ENCODE data around the gene VEGFC.

VEGFC gene

GRCh38 chr4:176729489-176729888, 63.2 kb downstream of the VEGFC start:
- Histone ChIP-seq H3K4me2 (ENCODE audit: low read depth, low read length, poor library complexity, severe bottlenecking) (no peak overlapping the region), H3K4me3 (ENCODE audit: low read length, poor library complexity, severe bottlenecking) (no peak overlapping the region), H3K79me2 (ENCODE audit: insufficient read depth, low read length) (no peaks in the 10 kb centered on the region), H3K36me3 (ENCODE audit: insufficient read depth, low read length) (no peaks in the 10 kb centered on the region), H4K20me1 (ENCODE audit: insufficient read depth, low read length, poor library complexity, severe bottlenecking) (no peaks in the 10 kb centered on the region), H2AFZ (ENCODE audit: low read length) (no peak overlapping the region), H3K9me3 (ENCODE audit: insufficient read depth, low read depth, low read length) (no peaks in the 10 kb centered on the region), H3F3A (ENCODE audit: low read depth) (no peaks in the 10 kb centered on the region), H3K9me2 (replicated peaks; ENCODE audit: low read depth, low read length) (no peaks in the 10 kb centered on the region), H3K4me1 (ENCODE audit: insufficient read depth, low read length, poor library complexity, severe bottlenecking) (no peaks in the 10 kb centered on the region), H3K9ac (ENCODE audit: low read depth, low read length, poor library complexity, severe bottlenecking) (no peak overlapping the region), H3K27me3 (ENCODE audit: insufficient read depth, low read length, poor library complexity, severe bottlenecking) (no peaks in the 10 kb centered on the region)
- no peak for TF ChIP-seq EZH2phosphoT487 (IDR thresholded peaks at IDR 0.05; ENCODE audit: borderline replicate concordance)
- no peak for TF ChIP-seq CTCF (conservative IDR thresholded peaks at IDR 0.05; ENCODE audit: low read length)

GRCh38 chr4:176726803-176727202, 65.9 kb downstream of the VEGFC start:
- H3K9me3 ChIP-seq (ENCODE audit: insufficient read depth, low read depth, low read length), result no peaks in the 10 kb centered on the region
- H3K4me1 ChIP-seq (ENCODE audit: insufficient read depth, low read length, poor library complexity, severe bottlenecking), result no peaks in the 10 kb centered on the region
- no peaks in the 10 kb centered on the region for H3K27me3 ChIP-seq (ENCODE audit: insufficient read depth, low read length, poor library complexity, severe bottlenecking)
- no peaks in the 10 kb centered on the region for H3K36me3 ChIP-seq (ENCODE audit: insufficient read depth, low read length)
- H3F3A ChIP-seq (ENCODE audit: low read depth), result no peaks in the 10 kb centered on the region
- TF ChIP-seq CTCF (conservative IDR thresholded peaks at IDR 0.05; ENCODE audit: low read length) (no peak), EZH2phosphoT487 (IDR thresholded peaks at IDR 0.05; ENCODE audit: borderline replicate concordance) (no peak)
- no peaks in the 10 kb centered on the region for H3K79me2 ChIP-seq (ENCODE audit: insufficient read depth, low read length)
- H3K9me2 ChIP-seq (replicated peaks; ENCODE audit: low read depth, low read length), result no peaks in the 10 kb centered on the region
- H2AFZ ChIP-seq (ENCODE audit: low read length), result no peak overlapping the region
- no peak overlapping the region for H3K9ac ChIP-seq (ENCODE audit: low read depth, low read length, poor library complexity, severe bottlenecking)
- H4K20me1 ChIP-seq (ENCODE audit: insufficient read depth, low read length, poor library complexity, severe bottlenecking), result no peaks in the 10 kb centered on the region
- H3K4me3 ChIP-seq (ENCODE audit: low read length, poor library complexity, severe bottlenecking), result no peak overlapping the region
- H3K4me2 ChIP-seq (ENCODE audit: low read depth, low read length, poor library complexity, severe bottlenecking), result no peak overlapping the region

- Histone ChIP-seq H3K36me3 (ENCODE audit: insufficient read depth, low read length) (no peaks in the 10 kb centered on the region), H2AFZ (ENCODE audit: low read length) (no peak overlapping the region), H3K9me3 (ENCODE audit: insufficient read depth, low read depth, low read length) (no peaks in the 10 kb centered on the region), H4K20me1 (ENCODE audit: insufficient read depth, low read length, poor library complexity, severe bottlenecking) (no peaks in the 10 kb centered on the region), H3K79me2 (ENCODE audit: insufficient read depth, low read length) (no peaks in the 10 kb centered on the region), H3F3A (ENCODE audit: low read depth) (no peaks in the 10 kb centered on the region), H3K4me1 (ENCODE audit: insufficient read depth, low read length, poor library complexity, severe bottlenecking) (no peaks in the 10 kb centered on the region), H3K4me3 (ENCODE audit: low read length, poor library complexity, severe bottlenecking) (no peak overlapping the region), H3K4me2 (ENCODE audit: low read depth, low read length, poor library complexity, severe bottlenecking) (no peak overlapping the region), H3K9me2 (replicated peaks; ENCODE audit: low read depth, low read length) (no peaks in the 10 kb centered on the region), H3K27me3 (ENCODE audit: insufficient read depth, low read length, poor library complexity, severe bottlenecking) (no peaks in the 10 kb centered on the region), H3K9ac (ENCODE audit: low read depth, low read length, poor library complexity, severe bottlenecking) (no peak overlapping the region)
- TF ChIP-seq CTCF (conservative IDR thresholded peaks at IDR 0.05; ENCODE audit: low read length) (no peak), EZH2phosphoT487 (IDR thresholded peaks at IDR 0.05; ENCODE audit: borderline replicate concordance) (no peak)
These were observed 71.3 kb downstream of the VEGFC start for GRCh38 chr4:176721459-176721858.
